Fibroblast of skin of abdomen (primary cell): ENCODE measurements around the gene MRAP.

Experiments used
- DNase-seq: peaks from one replicate; pipeline ENCODE4 v3.0.0-alpha.2; 2013

MRAP gene

GRCh38 chr21:32349333-32349944 lies 50.8 kb downstream of the MRAP start:
- DNase-seq: no peak

- DNase-seq: no peak
Observed at GRCh38 chr21:32350211-32350980, 51.7 kb downstream of the MRAP start.

- DNase-seq: no peak
Observed at GRCh38 chr21:32350981-32351380, 52.3 kb downstream of the MRAP start.

- no peak for DNase-seq
Observed at GRCh38 chr21:32351428-32351827, 52.8 kb downstream of the MRAP start.

GRCh38 chr21:32352526-32352925 lies 53.9 kb downstream of the MRAP start:
- no peak for DNase-seq

- DNase-seq: no peak
Observed at GRCh38 chr21:32353002-32353711, 54.5 kb downstream of the MRAP start.

- no peak for DNase-seq
Observed at GRCh38 chr21:32356874-32357395, 58.3 kb downstream of the MRAP start.

- DNase-seq: no peak
Observed at GRCh38 chr21:32359719-32360260, 61.1 kb downstream of the MRAP start.

GRCh38 chr21:32360401-32360975 lies 61.8 kb downstream of the MRAP start:
- DNase-seq: no peak
